Gastrocnemius medialis (tissue), 4 donors: ENCODE data around the gene UBC.

Experiments
- POLR2A ChIP-seq, 2 donors: fragments of 450-650 bp; IDR thresholded peaks; one replicate each; pipeline ENCODE4 v1.6.1; 2017; ENCODE audit warnings: antibody characterized with exemption in 2 of 2, mild to moderate bottlenecking in 2 of 2, moderate library complexity in 2 of 2
- TF ChIP-seq, protein P1 (sequence below), 5 experiments: fragments of 450-650 bp in 3 of 5; fragments of 200-600 bp in 2 of 5; sonication (generic) in 2 of 5; IDR thresholded peaks in 4 of 5; conservative IDR thresholded peaks in 1 of 5; 1 replicate in 4 of 5; 2 replicates in 1 of 5; pipeline ENCODE4 v1.5.1; 2016 to 2019; ENCODE audit warnings: antibody characterized with exemption in 5 of 5, mild to moderate bottlenecking in 3 of 5, moderate library complexity in 3 of 5

DNA sequence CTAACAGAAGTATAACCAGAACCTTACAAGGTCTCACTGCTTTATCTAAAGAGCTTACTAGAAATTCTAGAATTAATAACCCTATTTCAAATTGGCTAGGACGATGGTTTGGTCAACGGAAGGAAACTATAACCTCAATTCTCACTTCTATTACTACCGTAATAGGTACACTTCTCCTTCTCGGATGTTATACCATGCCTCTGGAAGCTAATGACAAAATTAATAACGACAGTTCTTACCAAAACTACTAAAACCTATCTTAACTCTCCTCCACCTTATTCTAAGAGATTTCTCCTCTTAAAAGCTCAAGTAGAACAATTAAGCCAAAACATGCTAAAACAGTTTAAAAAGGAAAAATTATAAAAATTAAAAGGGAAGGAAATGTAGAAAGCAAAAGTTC lies 23.7 kb upstream of the UBC start:
- no peak for TF ChIP-seq POLR2A (IDR thresholded peaks at IDR 0.05)
- TF ChIP-seq, protein P1, sequence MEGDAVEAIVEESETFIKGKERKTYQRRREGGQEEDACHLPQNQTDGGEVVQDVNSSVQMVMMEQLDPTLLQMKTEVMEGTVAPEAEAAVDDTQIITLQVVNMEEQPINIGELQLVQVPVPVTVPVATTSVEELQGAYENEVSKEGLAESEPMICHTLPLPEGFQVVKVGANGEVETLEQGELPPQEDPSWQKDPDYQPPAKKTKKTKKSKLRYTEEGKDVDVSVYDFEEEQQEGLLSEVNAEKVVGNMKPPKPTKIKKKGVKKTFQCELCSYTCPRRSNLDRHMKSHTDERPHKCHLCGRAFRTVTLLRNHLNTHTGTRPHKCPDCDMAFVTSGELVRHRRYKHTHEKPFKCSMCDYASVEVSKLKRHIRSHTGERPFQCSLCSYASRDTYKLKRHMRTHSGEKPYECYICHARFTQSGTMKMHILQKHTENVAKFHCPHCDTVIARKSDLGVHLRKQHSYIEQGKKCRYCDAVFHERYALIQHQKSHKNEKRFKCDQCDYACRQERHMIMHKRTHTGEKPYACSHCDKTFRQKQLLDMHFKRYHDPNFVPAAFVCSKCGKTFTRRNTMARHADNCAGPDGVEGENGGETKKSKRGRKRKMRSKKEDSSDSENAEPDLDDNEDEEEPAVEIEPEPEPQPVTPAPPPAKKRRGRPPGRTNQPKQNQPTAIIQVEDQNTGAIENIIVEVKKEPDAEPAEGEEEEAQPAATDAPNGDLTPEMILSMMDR (IDR thresholded peaks at IDR 0.05 in 4 of 5, conservative IDR thresholded peaks at IDR 0.05 in 1 of 5): no peak
